ENCODE results near the gene LHFPL3.
"Not testable (repeated sequence)": the region's sequence is repeated elsewhere in the genome, so short reads cannot be mapped to it uniquely, and the experiment has no call there.

LHFPL3 gene

GRCh38 chr7:104661575-104661974 is 333.2 kb downstream of the LHFPL3 start:
- in situ Hi-C loops (cut with HindIII; ENCODE audit: low sequenced_read_pairs), result no loop called here

- in situ Hi-C loops (cut with HindIII; ENCODE audit: low sequenced_read_pairs), result no loop called here
These were observed 336.2 kb downstream of the LHFPL3 start for GRCh38 chr7:104664648-104665047.

- in situ Hi-C loops (cut with HindIII; ENCODE audit: low sequenced_read_pairs), result no loop called here
These were observed 349.2 kb downstream of the LHFPL3 start for GRCh38 chr7:104677587-104677986.

- in situ Hi-C loops (cut with HindIII; ENCODE audit: low sequenced_read_pairs), result no loop called here
These were observed 350.7 kb downstream of the LHFPL3 start for GRCh38 chr7:104679085-104679484.

- in situ Hi-C loops (cut with HindIII; ENCODE audit: low sequenced_read_pairs), result no loop called here
These were observed 357.9 kb downstream of the LHFPL3 start for GRCh38 chr7:104686286-104686685.

- in situ Hi-C loops (cut with HindIII; ENCODE audit: low sequenced_read_pairs), result no loop called here
These were observed 366.3 kb downstream of the LHFPL3 start for GRCh38 chr7:104694710-104695109.

- in situ Hi-C loops (cut with HindIII; ENCODE audit: low sequenced_read_pairs), result no loop called here
These were observed 367.2 kb downstream of the LHFPL3 start for GRCh38 chr7:104695563-104695962.

GRCh38 chr7:104700336-104700735 is 371.9 kb downstream of the LHFPL3 start:
- in situ Hi-C loops (cut with HindIII; ENCODE audit: low sequenced_read_pairs), result no loop called here

- in situ Hi-C loops (cut with HindIII; ENCODE audit: low sequenced_read_pairs), result not testable (repeated sequence)
These were observed 392.6 kb downstream of the LHFPL3 start for GRCh38 chr7:104721027-104721426.

GRCh38 chr7:104723001-104723400 is 394.6 kb downstream of the LHFPL3 start:
- in situ Hi-C loops (cut with HindIII; ENCODE audit: low sequenced_read_pairs), result no loop called here

GRCh38 chr7:104758504-104758903 is 430.1 kb downstream of the LHFPL3 start:
- in situ Hi-C loops (cut with HindIII; ENCODE audit: low sequenced_read_pairs), result no loop called here

GRCh38 chr7:104761892-104762291 is 433.5 kb downstream of the LHFPL3 start:
- in situ Hi-C loops (cut with HindIII; ENCODE audit: low sequenced_read_pairs), result no loop called here

- in situ Hi-C loops (cut with HindIII; ENCODE audit: low sequenced_read_pairs), result no loop called here
These were observed 438.7 kb downstream of the LHFPL3 start for GRCh38 chr7:104767113-104767512.

GRCh38 chr7:104767826-104768536 is 439.6 kb downstream of the LHFPL3 start:
- in situ Hi-C loops (cut with HindIII; ENCODE audit: low sequenced_read_pairs), result no loop called here

- in situ Hi-C loops (cut with HindIII; ENCODE audit: low sequenced_read_pairs), result no loop called here
These were observed 444.3 kb downstream of the LHFPL3 start for GRCh38 chr7:104772405-104773345.

GRCh38 chr7:104773796-104774195 is 445.4 kb downstream of the LHFPL3 start:
- in situ Hi-C loops (cut with HindIII; ENCODE audit: low sequenced_read_pairs), result no loop called here

GRCh38 chr7:104775531-104775930 is 447.1 kb downstream of the LHFPL3 start:
- in situ Hi-C loops (cut with HindIII; ENCODE audit: low sequenced_read_pairs), result no loop called here

- in situ Hi-C loops (cut with HindIII; ENCODE audit: low sequenced_read_pairs), result no loop called here
These were observed 448.9 kb downstream of the LHFPL3 start for GRCh38 chr7:104777301-104777800.

- in situ Hi-C loops (cut with HindIII; ENCODE audit: low sequenced_read_pairs), result no loop called here
These were observed 451.5 kb downstream of the LHFPL3 start for GRCh38 chr7:104779888-104780287.

- in situ Hi-C loops (cut with HindIII; ENCODE audit: low sequenced_read_pairs), result no loop called here
These were observed 456.3 kb downstream of the LHFPL3 start for GRCh38 chr7:104784686-104785085.

- in situ Hi-C loops (cut with HindIII; ENCODE audit: low sequenced_read_pairs), result no loop called here
These were observed 461.4 kb downstream of the LHFPL3 start for GRCh38 chr7:104789780-104790179.

GRCh38 chr7:104790440-104790839 is 462.0 kb downstream of the LHFPL3 start:
- in situ Hi-C loops (cut with HindIII; ENCODE audit: low sequenced_read_pairs), result no loop called here

Measured in DLD1 (cell line).